HG03460 (cell line): Measurements from ENCODE around the gene AFF1.

Experiments used
- ATAC-seq: cut with Tn5 transposase; IDR thresholded peaks from one replicate; pipeline ENCODE4 v1.9.1; 2021; ENCODE audit not compliant: unreplicated experiment

AFF1 gene, protein sequence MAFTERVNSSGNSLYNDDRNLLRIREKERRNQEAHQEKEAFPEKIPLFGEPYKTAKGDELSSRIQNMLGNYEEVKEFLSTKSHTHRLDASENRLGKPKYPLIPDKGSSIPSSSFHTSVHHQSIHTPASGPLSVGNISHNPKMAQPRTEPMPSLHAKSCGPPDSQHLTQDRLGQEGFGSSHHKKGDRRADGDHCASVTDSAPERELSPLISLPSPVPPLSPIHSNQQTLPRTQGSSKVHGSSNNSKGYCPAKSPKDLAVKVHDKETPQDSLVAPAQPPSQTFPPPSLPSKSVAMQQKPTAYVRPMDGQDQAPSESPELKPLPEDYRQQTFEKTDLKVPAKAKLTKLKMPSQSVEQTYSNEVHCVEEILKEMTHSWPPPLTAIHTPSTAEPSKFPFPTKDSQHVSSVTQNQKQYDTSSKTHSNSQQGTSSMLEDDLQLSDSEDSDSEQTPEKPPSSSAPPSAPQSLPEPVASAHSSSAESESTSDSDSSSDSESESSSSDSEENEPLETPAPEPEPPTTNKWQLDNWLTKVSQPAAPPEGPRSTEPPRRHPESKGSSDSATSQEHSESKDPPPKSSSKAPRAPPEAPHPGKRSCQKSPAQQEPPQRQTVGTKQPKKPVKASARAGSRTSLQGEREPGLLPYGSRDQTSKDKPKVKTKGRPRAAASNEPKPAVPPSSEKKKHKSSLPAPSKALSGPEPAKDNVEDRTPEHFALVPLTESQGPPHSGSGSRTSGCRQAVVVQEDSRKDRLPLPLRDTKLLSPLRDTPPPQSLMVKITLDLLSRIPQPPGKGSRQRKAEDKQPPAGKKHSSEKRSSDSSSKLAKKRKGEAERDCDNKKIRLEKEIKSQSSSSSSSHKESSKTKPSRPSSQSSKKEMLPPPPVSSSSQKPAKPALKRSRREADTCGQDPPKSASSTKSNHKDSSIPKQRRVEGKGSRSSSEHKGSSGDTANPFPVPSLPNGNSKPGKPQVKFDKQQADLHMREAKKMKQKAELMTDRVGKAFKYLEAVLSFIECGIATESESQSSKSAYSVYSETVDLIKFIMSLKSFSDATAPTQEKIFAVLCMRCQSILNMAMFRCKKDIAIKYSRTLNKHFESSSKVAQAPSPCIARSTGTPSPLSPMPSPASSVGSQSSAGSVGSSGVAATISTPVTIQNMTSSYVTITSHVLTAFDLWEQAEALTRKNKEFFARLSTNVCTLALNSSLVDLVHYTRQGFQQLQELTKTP

DNA sequence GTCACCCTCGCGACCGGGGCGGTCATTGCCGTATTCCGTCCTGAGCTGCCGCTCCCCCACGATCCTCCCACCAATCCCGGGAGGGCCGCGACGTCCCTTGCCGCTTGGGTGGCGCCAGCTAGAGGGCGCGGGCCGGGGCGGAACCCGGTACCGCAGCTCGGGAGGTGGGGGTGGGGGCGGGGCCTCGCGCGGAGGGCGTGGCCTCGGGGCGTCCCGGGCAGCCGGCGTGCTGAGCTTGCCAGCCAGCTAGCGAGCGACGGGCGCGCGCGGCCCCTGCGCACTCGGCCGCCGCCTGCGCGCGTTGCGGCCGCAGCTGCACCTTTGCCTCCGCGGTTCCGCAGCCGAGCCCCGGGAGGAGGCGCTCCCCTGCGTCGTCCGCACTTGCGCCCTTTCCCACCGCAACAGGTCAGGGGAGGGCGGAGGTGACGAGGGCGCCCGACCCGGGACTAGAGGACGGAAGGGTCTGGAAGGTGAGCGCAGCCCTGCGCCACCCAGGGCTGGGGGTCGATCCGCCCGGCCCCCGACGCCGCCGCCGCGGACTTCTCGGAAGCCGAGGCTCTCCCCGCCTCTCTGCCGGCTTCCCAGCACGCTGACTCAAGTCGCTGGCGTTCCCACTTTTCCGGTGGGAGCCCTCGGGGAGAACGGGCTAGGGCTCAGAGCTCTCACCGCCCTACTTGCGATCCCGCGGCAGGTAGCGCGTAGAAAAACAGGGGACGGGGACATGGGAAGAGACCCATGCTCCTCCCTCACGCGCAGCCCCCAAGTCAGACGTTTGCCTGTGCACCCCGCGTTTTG is at the start of gene AFF1:
Gene AFF1, plus strand, starts transcription at position 241 of the 795 bp plus-strand sequence. CDS start 13,523 bp downstream, outside the sequence.
- peak; percentile 45 for ATAC-seq

DNA sequence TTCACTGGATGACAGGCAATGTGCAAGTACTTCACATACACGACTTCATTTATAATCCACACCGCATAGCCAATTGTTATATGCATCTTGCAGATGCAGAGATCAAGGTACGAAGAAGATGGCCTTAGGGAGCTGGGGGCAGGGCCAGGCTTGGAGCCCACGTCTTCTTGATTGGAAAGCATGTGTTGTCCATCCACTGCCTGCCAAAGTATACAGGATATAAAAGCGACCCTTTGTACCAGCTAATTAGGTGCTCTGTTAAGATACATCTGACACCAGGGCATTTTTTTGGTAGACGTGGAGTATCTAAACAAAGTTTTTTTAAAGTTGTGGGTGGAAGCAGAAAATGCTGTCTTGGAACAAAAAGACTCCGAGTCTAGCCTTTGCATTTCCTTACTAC is 44.0 kb upstream of the AFF1 start:
- no peak for ATAC-seq

DNA sequence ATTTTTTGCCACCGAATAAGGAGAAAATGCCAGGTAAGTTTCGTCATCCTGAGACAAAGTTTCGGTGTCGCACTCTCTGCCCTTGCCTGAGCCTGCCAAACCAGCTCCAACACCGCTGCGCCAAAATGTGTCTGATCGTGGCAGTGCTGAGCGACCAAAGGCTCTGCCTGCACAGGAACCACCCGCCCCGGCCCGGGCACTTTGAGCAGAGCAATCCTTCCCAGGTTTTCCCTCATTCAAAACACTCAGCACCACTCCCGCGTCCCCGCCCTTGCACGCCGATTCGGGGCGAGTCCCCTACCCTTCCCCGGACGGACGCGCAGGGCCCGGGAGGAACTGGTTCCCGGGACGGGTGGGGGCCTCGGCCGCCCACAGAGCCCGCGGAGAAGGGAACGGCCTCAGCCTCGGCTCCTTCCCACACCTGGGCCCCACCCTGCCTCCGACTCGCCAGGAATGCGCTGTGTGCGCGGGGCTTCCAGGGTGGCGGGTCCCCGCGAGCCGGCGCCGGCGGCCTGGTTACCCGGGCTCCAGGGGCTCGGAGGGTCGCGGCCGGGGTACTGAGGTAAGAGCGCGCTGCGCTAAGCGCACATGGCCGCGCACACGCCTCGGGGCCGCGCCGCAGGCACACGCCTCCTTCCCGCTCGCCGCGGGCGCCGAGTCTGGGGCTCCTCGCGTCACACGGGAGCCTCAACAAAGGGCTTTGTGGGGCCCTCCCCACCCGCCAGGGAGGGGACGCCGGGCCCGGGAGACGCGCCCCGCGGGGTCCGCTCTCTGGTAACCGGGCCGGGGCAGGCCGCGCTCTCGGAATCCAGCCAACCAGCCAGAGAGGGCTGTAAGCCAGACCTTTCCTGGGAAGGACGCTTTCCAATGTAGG is 42.8 kb upstream of the AFF1 start, which contains the start of gene C4orf36:
Gene C4orf36, minus strand, starts transcription at position 661 of the 874 bp plus-strand sequence. CDS start 902 bp downstream, outside the sequence.
- peak; percentile 56 for ATAC-seq

DNA sequence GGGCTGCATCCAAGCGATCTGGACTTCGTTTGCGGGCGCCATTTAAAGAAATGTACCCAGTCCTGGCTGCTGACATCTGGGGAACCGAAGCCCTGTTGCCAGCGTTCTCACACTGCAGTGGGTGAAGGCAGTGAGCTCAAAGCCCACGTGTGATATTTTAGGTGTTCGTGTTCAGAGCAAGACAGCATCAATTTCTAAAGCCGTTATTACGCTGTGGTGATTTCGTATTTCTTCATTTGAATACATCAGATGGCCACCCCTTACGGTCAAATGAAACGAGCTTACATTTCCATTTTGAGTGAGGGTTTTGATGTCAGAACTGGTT is 42.2 kb upstream of the AFF1 start:
- peak; percentile 30 for ATAC-seq

DNA sequence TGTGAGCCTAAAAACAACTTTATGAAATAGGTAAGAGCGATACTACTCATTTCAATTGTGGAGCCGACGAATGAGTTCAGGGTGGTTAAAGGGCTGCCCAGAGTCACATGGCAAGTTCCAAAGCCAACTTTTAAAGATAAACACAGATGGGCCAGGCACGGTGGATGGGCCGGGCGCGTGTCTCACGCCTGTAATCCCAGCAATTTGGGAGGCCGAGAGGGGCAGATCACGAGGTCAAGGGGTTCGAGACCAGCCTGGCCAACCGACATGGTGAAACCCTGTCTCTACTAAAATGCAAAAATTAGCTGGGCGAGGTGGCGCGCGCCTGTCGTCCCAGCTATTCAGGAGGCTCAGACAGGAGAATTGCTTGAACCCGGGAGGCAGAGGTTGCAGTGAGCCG is 41.7 kb upstream of the AFF1 start:
- ATAC-seq = no peak

DNA sequence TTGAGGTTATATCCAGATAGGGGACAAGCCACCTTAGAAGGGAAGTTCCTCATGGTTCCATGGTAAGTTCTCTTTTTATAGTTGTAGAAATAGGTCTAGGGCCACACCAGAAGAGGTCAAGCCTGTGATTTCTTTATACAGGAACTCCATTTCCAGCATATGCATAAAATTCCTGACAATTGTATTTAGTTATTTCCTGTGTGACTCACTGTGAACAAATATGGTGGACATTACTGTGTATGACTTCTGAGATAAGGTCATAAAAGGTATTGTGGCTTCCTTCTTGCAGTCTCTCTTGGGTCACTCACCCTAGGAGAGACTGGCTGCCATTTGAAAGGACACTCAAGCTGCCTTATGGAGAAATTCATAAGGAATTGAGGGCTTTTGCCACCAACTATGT is 40.4 kb upstream of the AFF1 start:
- ATAC-seq = no peak

DNA sequence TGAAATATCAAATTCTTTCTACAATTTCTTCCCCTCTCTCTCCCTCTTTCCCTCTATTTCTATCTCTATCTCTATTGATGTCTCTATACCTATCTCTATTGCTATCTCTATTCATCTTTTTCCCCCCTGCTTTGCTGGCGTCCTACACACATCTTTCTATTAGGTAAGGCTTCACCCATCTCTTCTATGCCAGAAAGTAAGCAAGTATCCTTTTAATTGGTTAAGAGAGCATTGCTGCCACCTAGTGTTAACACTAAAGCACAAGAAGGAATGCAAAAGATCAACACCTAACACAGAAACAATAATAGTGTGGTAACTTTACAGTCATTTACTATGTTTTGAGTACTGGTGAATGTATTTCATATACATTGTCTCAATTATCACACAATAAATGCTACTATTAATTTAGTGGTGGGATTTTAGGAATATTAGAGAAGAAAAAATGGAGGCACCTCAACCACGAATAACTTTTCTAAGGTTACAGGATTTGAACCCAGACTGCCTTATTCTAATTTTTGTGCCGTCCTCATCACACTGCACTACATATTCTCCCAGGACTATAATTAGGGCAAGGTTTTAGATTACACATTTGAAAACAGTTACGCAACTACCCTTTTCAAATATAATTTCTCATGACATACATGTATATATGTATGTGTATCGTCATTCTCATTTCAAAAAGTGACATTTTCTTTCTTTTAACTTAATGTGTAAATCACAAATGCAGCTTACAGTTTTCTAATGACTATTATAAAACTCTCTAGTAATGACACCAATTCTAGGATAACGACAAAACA is 38.9 kb upstream of the AFF1 start:
- peak; percentile 47 for ATAC-seq

DNA sequence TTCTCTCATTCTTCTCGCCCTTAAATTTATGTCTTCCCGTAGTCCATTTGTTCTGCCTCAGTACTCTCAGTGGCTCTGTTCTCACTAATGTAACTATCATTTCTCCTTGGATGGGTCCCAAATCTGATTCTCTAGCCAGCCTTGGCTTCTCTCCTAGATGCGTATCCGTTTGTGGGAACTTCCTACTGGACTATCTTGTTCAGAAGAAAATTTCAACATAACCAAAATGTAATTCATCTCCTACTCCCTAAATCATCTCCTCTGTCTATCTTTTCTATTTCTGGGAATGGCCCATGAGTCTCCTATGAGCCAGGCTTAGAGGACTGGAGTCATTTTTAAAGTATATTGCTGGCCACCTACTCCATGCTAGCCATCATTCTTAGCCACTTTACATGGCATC is 38.2 kb upstream of the AFF1 start:
- ATAC-seq = no peak

DNA sequence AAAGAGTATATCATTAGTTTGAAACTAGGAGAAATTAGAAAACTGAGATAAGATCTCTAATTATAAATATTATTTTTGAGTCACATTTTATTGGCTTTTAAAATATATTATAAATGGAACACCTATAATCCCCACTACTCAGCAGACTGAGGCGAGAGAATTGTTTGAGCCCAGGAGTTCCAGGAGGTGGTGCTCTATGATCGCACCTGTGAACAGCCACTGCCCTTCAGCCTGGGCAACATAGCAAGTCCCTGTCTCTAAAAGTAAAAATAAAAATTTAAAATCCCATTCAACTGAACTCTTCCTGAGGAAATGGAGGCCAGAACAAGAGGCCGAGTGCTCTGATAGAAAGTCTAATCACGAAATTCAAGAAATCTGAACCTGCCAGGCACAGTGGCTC is 36.2 kb upstream of the AFF1 start:
- ATAC-seq = no peak

DNA sequence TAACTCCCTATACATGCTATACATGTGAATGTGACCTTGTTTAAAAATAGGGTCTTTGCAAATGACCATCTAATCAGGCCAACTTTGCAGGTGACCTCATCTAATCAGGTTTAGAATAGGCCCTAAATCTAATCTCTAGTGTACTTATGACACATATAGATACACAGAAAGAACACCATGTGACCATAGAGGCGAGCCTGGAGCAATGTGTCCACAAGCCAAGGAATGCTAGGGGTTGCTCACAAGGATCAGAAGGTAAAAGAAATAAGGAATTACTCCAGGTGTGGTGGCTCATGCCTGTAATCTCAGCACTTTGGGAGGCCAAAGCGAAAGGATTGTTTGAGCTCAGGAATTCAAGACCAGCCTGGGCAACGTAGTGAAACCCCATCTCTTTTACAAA is 32.9 kb upstream of the AFF1 start:
- no peak for ATAC-seq

DNA sequence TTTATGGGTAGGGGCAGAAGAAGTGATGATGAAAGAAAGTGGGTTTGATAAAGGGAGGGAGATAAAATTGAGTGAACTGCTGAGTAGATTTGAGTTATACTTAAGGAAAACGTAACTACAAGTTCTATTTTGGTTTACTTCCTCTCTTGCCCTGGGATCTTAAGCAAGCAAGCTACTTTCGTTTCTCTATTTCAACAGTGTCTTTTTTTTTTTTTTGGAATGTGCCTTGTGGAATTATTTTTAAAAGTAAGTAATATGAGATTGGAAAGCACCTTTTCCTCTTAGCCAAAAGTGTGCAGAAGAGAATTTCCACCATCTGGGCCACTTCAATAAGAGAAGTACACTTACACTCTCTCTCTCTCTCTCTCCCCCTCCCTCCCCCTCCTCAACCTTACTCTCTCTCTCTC is 26.6 kb upstream of the AFF1 start:
- ATAC-seq = no peak

DNA sequence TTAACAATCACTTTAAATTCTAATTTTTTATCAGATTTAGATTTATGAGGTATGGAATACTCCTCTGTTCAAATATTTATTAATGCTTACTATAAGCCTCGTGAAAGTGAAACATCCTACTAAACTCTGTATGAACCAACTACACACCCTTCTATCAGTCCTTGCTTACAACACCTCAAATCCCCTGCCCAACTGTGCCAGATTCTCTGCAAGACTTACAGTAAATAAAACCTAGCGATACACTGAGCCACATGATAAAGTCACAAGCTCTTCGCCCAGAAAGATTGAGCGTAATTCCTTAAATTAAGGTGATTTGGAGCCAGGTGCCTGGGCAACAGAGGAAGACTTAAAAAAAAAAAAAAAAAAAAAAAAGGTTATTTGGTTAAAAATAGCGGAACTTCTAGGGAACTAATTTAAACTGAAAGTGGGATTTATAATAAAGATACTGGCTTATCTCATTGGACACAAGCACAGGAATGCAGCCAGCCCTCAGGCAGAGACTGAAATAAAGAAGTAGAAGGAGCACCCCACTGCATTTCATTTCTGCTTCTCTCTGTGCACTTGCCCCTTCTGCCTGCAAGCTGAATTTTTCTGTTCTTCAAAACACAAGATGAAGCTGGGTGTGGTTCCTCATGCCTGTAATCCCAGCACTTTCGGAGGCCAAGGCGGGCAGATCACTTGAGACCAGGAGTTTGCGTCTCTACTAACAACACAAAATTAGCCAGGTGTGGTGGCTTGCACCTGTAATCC is 25.1 kb upstream of the AFF1 start:
- no peak for ATAC-seq

DNA sequence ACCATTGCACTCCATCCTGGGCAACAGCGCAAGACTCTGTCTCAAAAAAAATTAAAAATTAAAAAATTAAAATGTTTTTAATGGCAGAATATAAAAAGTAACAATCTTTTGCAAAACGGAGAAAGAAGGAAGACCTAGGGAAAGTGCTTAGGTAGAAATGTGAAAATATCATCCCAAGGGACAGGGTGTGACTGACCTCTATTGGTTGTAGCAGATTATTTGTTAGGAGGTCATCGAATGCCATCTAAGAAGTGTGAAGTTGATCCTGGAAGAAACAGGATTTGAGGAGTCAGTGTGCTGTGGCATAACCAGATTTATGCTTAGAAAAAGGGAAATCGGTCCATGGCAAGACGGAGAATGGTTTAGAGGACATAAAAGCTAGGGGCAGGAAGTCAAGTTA is 24.4 kb upstream of the AFF1 start:
- no peak for ATAC-seq

DNA sequence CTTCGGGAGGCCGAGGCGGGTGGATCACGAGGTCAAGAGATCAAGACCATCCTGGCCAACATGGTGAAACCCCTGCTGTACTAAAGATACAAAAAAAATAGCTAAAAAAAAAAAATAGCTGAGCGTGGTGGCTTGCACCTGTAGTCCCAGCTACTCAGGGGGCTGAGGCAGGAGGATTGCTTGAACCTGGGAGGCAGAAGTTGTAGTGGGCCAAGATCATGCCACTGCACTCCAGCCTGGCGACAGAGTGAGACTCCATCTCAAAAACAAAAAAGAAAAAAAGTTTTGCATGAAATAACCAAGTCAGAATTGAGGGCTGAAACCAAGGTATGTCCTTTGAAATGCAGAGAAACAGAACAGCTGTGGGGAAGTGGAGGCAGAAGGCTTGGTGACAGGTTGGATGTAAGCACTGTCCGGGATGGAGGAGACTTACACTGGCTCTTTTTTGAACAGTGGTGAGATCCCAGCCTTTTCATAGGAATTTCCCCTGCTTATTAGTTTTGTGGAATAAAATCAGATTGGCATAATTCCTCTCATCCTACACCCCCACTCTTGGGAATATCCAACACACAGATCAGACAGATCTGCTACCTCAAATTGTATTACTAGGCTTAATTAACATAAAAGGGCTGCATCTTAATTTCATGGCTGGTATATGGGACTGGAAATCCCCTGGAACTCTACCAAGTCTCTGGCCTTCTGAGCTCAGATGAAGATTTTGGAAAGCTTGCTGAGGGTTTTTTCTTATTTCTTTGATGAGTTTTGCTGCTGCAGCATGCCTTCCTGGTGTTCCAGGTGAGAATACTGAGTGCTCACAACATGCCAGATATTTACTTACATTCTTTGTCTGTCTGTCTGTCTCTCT is 23.8 kb upstream of the AFF1 start:
- ATAC-seq = no peak

DNA sequence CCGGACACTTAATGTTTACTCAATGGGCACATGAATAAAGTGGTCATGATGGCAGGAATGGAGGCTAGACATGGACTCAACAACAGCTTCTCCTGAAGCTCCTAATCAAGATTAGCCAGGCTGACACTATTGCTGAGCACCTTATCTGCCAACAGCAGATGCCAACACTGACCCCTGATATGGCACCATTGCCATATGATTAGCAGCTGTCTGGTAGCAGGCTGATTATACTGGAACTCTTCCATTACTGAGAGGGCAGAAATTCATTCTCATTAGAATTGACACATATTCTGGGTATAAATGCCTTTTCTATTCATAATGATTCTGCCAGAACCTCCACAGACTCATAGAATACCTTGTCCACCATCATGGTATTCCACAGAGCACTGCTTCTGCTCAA is 18.4 kb upstream of the AFF1 start:
- ATAC-seq = no peak

DNA sequence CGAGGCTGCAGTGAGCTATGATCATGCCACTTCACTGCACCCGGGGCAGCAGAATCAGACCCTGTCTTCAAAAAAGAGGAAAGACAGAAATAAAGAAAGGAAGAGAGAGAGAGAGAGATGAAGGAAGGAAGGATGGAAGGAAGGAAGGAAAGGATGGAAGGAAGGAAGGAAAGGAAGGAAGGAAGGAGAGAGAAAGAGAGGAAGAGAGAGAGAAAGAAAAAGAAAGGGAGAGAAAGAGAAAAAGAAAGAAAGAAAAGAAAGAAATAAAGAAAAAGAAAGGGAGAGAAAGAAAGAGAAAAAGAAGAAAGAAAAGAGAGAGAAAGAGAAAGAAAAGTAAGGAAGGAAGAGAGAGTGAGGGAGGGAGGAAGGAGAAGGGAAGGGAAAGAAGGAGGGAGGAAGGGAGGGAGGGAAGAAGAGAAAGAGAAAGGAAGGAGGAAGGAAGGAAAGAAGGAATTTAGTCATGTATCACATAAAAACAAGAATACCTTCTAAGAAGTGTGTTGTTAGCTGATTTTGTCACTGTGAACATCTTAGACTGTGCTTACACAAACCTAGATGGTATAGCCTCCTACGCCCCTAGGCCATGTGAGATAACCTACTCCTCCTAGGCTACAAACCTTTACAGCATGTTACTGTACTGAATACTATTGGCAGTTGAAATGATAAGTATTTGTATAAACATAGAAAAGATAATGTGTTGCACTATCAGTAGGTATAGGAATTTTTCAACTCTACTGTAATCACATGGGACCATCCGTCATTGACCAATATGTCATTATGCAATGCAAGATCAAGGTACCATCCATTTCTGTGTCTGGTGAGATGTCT is 17.4 kb upstream of the AFF1 start:
- ATAC-seq = no peak
